C4-2B (cell line): ENCODE data around the gene SLC49A4.

ENCODE experiments used
- ZFX ChIP-seq: fragments of 450-650 bp; IDR thresholded peaks from 2 replicates; pipeline ENCODE4 v1.6.1; 2017
- TF ChIP-seq, protein P1 (sequence below): fragments of 450-650 bp; conservative IDR thresholded peaks from 2 replicates; pipeline ENCODE4 v1.5.1; 2017; ENCODE audit warnings: mild to moderate bottlenecking

DNA sequence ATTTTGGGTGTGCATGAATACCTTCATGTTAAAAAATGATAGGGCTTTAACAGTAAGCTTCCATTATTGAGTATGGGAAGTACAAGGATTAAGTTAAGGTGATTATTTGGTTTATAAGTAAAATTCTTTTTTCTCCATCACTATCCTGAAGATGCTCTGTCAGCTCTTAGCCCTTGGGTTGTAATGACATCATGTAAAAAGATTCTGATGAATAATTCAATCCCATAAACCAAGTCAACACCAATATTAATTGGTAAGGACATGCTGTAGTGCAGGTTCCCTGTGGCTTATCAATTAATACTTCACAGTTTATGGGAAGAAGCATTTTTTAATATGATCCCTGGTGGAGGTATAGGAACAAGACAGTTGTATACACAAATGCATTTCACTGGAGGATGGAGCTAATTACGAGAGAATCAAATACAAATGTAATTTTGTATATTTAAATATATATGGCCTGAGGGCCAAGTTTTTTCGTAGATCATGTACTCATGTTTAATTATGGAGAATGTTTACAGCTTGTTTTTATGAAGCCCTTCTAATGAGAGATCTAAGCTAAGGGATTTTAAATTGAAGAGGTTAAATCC, 87.6 kb downstream of the SLC49A4 start:
- TF ChIP-seq, protein P1, sequence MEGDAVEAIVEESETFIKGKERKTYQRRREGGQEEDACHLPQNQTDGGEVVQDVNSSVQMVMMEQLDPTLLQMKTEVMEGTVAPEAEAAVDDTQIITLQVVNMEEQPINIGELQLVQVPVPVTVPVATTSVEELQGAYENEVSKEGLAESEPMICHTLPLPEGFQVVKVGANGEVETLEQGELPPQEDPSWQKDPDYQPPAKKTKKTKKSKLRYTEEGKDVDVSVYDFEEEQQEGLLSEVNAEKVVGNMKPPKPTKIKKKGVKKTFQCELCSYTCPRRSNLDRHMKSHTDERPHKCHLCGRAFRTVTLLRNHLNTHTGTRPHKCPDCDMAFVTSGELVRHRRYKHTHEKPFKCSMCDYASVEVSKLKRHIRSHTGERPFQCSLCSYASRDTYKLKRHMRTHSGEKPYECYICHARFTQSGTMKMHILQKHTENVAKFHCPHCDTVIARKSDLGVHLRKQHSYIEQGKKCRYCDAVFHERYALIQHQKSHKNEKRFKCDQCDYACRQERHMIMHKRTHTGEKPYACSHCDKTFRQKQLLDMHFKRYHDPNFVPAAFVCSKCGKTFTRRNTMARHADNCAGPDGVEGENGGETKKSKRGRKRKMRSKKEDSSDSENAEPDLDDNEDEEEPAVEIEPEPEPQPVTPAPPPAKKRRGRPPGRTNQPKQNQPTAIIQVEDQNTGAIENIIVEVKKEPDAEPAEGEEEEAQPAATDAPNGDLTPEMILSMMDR, result no peak
- TF ChIP-seq ZFX, result no peak
